Spleen (tissue), 7 donors: ENCODE results near the gene PEX11A.

Source experiments
- CTCF ChIP-seq, 11 experiments: fragments of 200-600 bp in 7 of 11; fragments of 450-650 bp in 4 of 11; sonication (generic) in 4 of 11; IDR thresholded peaks in 8 of 11; conservative IDR thresholded peaks in 3 of 11; 1 replicate in 7 of 11; 2 replicates in 4 of 11; pipeline versions ENCODE4 v1.4.0 to v1.8.0; 2016 to 2021; ENCODE audit warnings: antibody characterized with exemption in 11 of 11, inconsistent platforms in 4 of 11, mild to moderate bottlenecking in 1 of 11
- POLR2A ChIP-seq, 3 donors: fragments of 450-650 bp; IDR thresholded peaks; one replicate each; pipeline ENCODE4 v1.5.1; 2017; ENCODE audit warnings: antibody characterized with exemption in 3 of 3, mild to moderate bottlenecking in 1 of 3
- POLR2AphosphoS5 ChIP-seq, 3 donors: sonication (generic); formaldehyde crosslinking; IDR thresholded peaks; one replicate each; pipeline ENCODE4 v1.5.1; 2017; ENCODE audit warnings: antibody characterized with exemption in 3 of 3
- donor health status: DM: no; HTN: no; CAD: no; lungs with moderate emphysema.
- donor health status: DM: no; HTN: no; CAD: no.
- donor health status: DM: no; HTN: no; CAD: no.

- TF ChIP-seq CTCF (IDR thresholded peaks at IDR 0.05 in 8 of 11, conservative IDR thresholded peaks at IDR 0.05 in 3 of 11) (no peak), POLR2A (IDR thresholded peaks at IDR 0.05) (no peak), POLR2AphosphoS5 (IDR thresholded peaks at IDR 0.05) (no peak)
Observed at GRCh38 chr15:89693091-89693490, 2.5 kb upstream of the PEX11A start.
